Measurements from ENCODE around the gene NSG2. TPM values are rescaled to one million over a fixed set of nuclear protein-coding genes. Genes with fewer than 3 reads are reported as not detected.

NSG2 gene
- total and polyA plus RNA-seq, 2 donors (not counting 1 experiment from before 2014, with no cell fraction given) = not detected

- Mint-ChIP-seq H3K4me1 (no peaks in the 10 kb centered on the region), H3K9me3 (ENCODE audit: insufficient read depth) (no peaks in the 10 kb centered on the region), H3K4me3 (no peak overlapping the region), H3K27me3 (peaks cover 32% of the 10 kb centered on the region), H3K27ac (no peak overlapping the region)
- DNase-seq = no peak
- Histone ChIP-seq H3K9ac (ENCODE audit: low read length) (no peak overlapping the region), H3K9me3 (ENCODE audit: control extremely low read depth in 1 of 3, control insufficient read depth in 2 of 3, insufficient read depth in 1 of 3, low read length in 2 of 3) (peaks cover 0 to 3% (median 0%) of the 10 kb centered on the region in 3 donors), H3K27ac (ENCODE audit: low read length in 2 of 2) (no peak overlapping the region), H4K20me1 (ENCODE audit: control insufficient read depth, insufficient read depth, low read length, poor library complexity, severe bottlenecking) (no peaks in the 10 kb centered on the region), H3K4me3 (ENCODE audit: control extremely low read depth in 1 of 5, extremely low read depth in 1 of 5, insufficient read depth in 1 of 5, low read depth in 2 of 5, low read length in 4 of 5) (no peak overlapping the region), H3K4me1 (ENCODE audit: control insufficient read depth in 2 of 2, insufficient read depth in 2 of 2, low read length in 2 of 2) (no peaks in the 10 kb centered on the region), H3K36me3 (replicated peaks in 1 of 2; ENCODE audit: control extremely low read depth in 1 of 2, control insufficient read depth in 1 of 2, extremely low read depth in 1 of 2, insufficient read depth in 2 of 2, low read length in 1 of 2) (no peaks in the 10 kb centered on the region), H3K79me2 (ENCODE audit: control insufficient read depth, insufficient read depth, low read length) (no peaks in the 10 kb centered on the region), H3K27me3 (replicated peaks in 1 of 4; ENCODE audit: control extremely low read depth in 1 of 4, control insufficient read depth in 3 of 4, insufficient read depth in 4 of 4, low read length in 3 of 4) (peaks cover 0 to 8% (median 6%) of the 10 kb centered on the region in 4 experiments), H2AFZ (ENCODE audit: insufficient read depth, low read depth, low read length, poor library complexity, severe bottlenecking) (no peak overlapping the region), H3K4me2 (replicated peaks; ENCODE audit: low read depth, low read length, poor library complexity, severe bottlenecking) (no peak overlapping the region)
- no peak for ATAC-seq (ENCODE audit: low read depth)
- POLR2A ChIA-PET = no interaction called here
- 73% methylated on average over 6 of the region's 8 CpGs for WGBS (ENCODE audit: insufficient coverage)
- CTCF ChIA-PET = no interaction called here
- TF ChIP-seq EZH2 (IDR thresholded peaks at IDR 0.05; ENCODE audit: borderline replicate concordance, insufficient read depth, low read depth, low read length, poor library complexity, severe bottlenecking) = no peak
- intact Hi-C loops (cut with micrococcal nuclease) = no loop called here
Observed at GRCh38 chr5:174064171-174064570, 18.7 kb downstream of the NSG2 start.

GRCh38 chr5:174065528-174066197, 20.2 kb downstream of the NSG2 start:
- no peak for DNase-seq
- Mint-ChIP-seq H3K27ac (no peak overlapping the region), H3K9me3 (ENCODE audit: insufficient read depth) (no peaks in the 10 kb centered on the region), H3K27me3 (peaks cover 33% of the 10 kb centered on the region), H3K4me3 (no peak overlapping the region), H3K4me1 (no peaks in the 10 kb centered on the region)
- Histone ChIP-seq H3K9ac (ENCODE audit: low read length) (no peak overlapping the region), H3K9me3 (ENCODE audit: control extremely low read depth in 1 of 3, control insufficient read depth in 2 of 3, insufficient read depth in 1 of 3, low read length in 2 of 3) (peaks cover 0 to 3% (median 0%) of the 10 kb centered on the region in 3 donors), H3K27ac (ENCODE audit: low read length in 2 of 2) (no peak overlapping the region), H3K27me3 (replicated peaks in 1 of 4; ENCODE audit: control extremely low read depth in 1 of 4, control insufficient read depth in 3 of 4, insufficient read depth in 4 of 4, low read length in 3 of 4) (peaks cover 0 to 8% (median 6%) of the 10 kb centered on the region in 4 experiments), H3K4me2 (replicated peaks; ENCODE audit: low read depth, low read length, poor library complexity, severe bottlenecking) (no peak overlapping the region), H3K4me1 (ENCODE audit: control insufficient read depth in 2 of 2, insufficient read depth in 2 of 2, low read length in 2 of 2) (no peaks in the 10 kb centered on the region), H3K79me2 (ENCODE audit: control insufficient read depth, insufficient read depth, low read length) (no peaks in the 10 kb centered on the region), H2AFZ (ENCODE audit: insufficient read depth, low read depth, low read length, poor library complexity, severe bottlenecking) (no peak overlapping the region), H3K4me3 (ENCODE audit: control extremely low read depth in 1 of 5, extremely low read depth in 1 of 5, insufficient read depth in 1 of 5, low read depth in 2 of 5, low read length in 4 of 5) (no peak overlapping the region), H4K20me1 (ENCODE audit: control insufficient read depth, insufficient read depth, low read length, poor library complexity, severe bottlenecking) (no peaks in the 10 kb centered on the region), H3K36me3 (replicated peaks in 1 of 2; ENCODE audit: control extremely low read depth in 1 of 2, control insufficient read depth in 1 of 2, extremely low read depth in 1 of 2, insufficient read depth in 2 of 2, low read length in 1 of 2) (no peaks in the 10 kb centered on the region)
- CTCF ChIA-PET = no interaction called here
- POLR2A ChIA-PET = no interaction called here
- 68% methylated on average over 3 of the region's 8 CpGs for WGBS (ENCODE audit: insufficient coverage)
- TF ChIP-seq EZH2 (IDR thresholded peaks at IDR 0.05; ENCODE audit: borderline replicate concordance, insufficient read depth, low read depth, low read length, poor library complexity, severe bottlenecking) (no peak), CTCF (IDR thresholded peaks at IDR 0.05) (no peak)
- ATAC-seq (ENCODE audit: low read depth) = no peak
- intact Hi-C loops (cut with micrococcal nuclease) = no loop called here

All from B cell (primary cell).